Ovary (tissue), 9 donors: ENCODE data around the gene SNX9. TPM values are rescaled to one million over a fixed set of nuclear protein-coding genes. Genes with fewer than 3 reads are reported as not detected.
"Not testable (repeated sequence)": the region's sequence is repeated elsewhere in the genome, so short reads cannot be mapped to it uniquely, and the experiment has no call there.

Experiments
- DNase-seq, 5 donors: peaks; one replicate each; pipeline ENCODE4 v3.0.0-alpha.2; 2019 to 2020
- H3K27ac ChIP-seq, 2 donors: fragments of 200-600 bp; one replicate each; pipeline versions ENCODE4 v1.5.1 to v1.8.0; 2019 to 2022
- H3K27me3 ChIP-seq: fragments of 200-600 bp; one replicate; pipeline ENCODE4 v1.8.0; 2022
- H3K36me3 ChIP-seq: fragments of 200-600 bp; sonication (generic); one replicate; pipeline ENCODE4 v1.5.1; 2019
- H3K4me1 ChIP-seq: one replicate; pipeline ENCODE4 v1.8.1; 2013; ENCODE audit warnings: mild to moderate bottlenecking, moderate library complexity; ENCODE audit not compliant: insufficient read depth
- H3K4me3 ChIP-seq: fragments of 200-600 bp; sonication (generic); one replicate; pipeline ENCODE4 v1.5.1; 2017
- H3K9me3 ChIP-seq, 2 donors: fragments of 200-600 bp in 1 of 2; sonication (generic) in 1 of 2; one replicate each; pipeline versions ENCODE4 v1.5.1 to v1.8.1; 2013 to 2019; ENCODE audit warnings: mild to moderate bottlenecking in 1 of 2, moderate library complexity in 1 of 2
- CTCF ChIP-seq, 3 donors: fragments of 450-650 bp in 2 of 3; fragments of 200-600 bp in 1 of 3; IDR thresholded peaks; one replicate each; pipeline versions ENCODE4 v1.5.1 to v1.8.0; 2016 to 2022; ENCODE audit warnings: antibody characterized with exemption in 3 of 3, mild to moderate bottlenecking in 1 of 3
- EP300 ChIP-seq: sonication (generic); formaldehyde crosslinking; IDR thresholded peaks from one replicate; pipeline ENCODE4 v1.6.1; 2017; ENCODE audit warnings: antibody characterized with exemption
- POLR2A ChIP-seq: fragments of 450-650 bp; IDR thresholded peaks from one replicate; pipeline ENCODE4 v1.6.1; 2017; ENCODE audit warnings: antibody characterized with exemption, mild to moderate bottlenecking, moderate library complexity
- WGBS, 3 donors: extraction: QIAGEN DNeasy Blood & Tissue Kit in 1 of 3; methylation state at CpG; one replicate each; pipeline versions ENCODE4 v1.1.5 to v1.1.7; 2013 to 2017; 5-methylcytosine and 5-hydroxymethylcytosine counted together
- intact Hi-C, 4 donors: fragments of 100-400 bp; cut with DNase I; formaldehyde crosslinking; loops; one replicate each; pipeline versions ENCODE4 v1.11.0 to v1.15.1; 2022 to 2023
- polyA plus RNA-seq, 2 donors: library from polyadenylated mRNA; stranded (reverse); fragments of 200-250 nt in 1 of 2; fragments of 350-450 nt in 1 of 2; fragmentation: Illumina TruSeq in 1 of 2; extraction: RNeasy Lipid Tissue Mini Kit (QIAGEN cat#74804) in 1 of 2; gene quantifications; one replicate each; pipeline ENCODE4 v1.2.3, GENCODE V29; 2013 to 2014
- total RNA-seq, 7 donors: library from RNA; depleted of rRNA in 2 of 7; stranded (reverse); fragments of >200 nt in 2 of 7; fragmentation: NEBNext Ultra II Directional in 3 of 7; extraction: Animal tissue kit (Norgen Biotek cat#: 25700) in 3 of 7; gene quantifications; one replicate each; pipeline versions ENCODE4 v1.1.0 to v1.2.4, GENCODE V29; 2016 to 2023
- donor health status: DM: no; HTN: no; CAD: no; lungs with moderate emphysema.
- donor health status: DM: no; HTN: no; CAD: no.
- donor health status: Bipolar disorder and iron deficiency.
- donor health status: DM: yes; HTN: yes; CAD: no.
- donor health status: DM: no; HTN: no; CAD: no.
- donor health status: DM: yes; HTN: yes; CAD: no.

SNX9 gene
- total and polyA plus RNA-seq, 9 donors, result 31.2 to 48.0 (median 38.7) TPM

- TF ChIP-seq EP300, result no peak
- TF ChIP-seq POLR2A, result no peak
- no peak for TF ChIP-seq CTCF (IDR thresholded peaks at IDR 0.05)
- DNase-seq, result no peak
- Histone ChIP-seq H3K4me3 (no peak overlapping the region), H3K27me3 (no peaks in the 10 kb centered on the region), H3K9me3 (no peaks in the 10 kb centered on the region), H3K4me1 (no peaks in the 10 kb centered on the region), H3K36me3 (no peaks in the 10 kb centered on the region), H3K27ac (no peak overlapping the region)
- 78 to 81% (median 79%) methylated on average over 6 of the region's 6 CpGs for WGBS, 3 donors
- intact Hi-C loops, result no loop called here
These were observed 24.2 kb upstream of the SNX9 start for GRCh38 chr6:157798851-157799250.

GRCh38 chr6:157799561-157799960, 23.5 kb upstream of the SNX9 start:
- WGBS, 3 donors, result 38 to 76% (median 68%) methylated on average over 3 of the region's 3 CpGs
- H3K4me1 ChIP-seq, DNase-seq, H3K9me3 ChIP-seq, H3K36me3 ChIP-seq, H3K27me3 ChIP-seq, H3K27ac ChIP-seq, intact Hi-C loops, H3K4me3 ChIP-seq: not testable (repeated sequence)

GRCh38 chr6:157800420-157801237, 22.4 kb upstream of the SNX9 start:
- no peaks in the 10 kb centered on the region for H3K4me1 ChIP-seq
- 66 to 78% (median 73%) methylated on average over 6 of the region's 6 CpGs for WGBS, 3 donors

GRCh38 chr6:157804448-157805327, 18.4 kb upstream of the SNX9 start:
- no peak for DNase-seq
- intact Hi-C loops, result no loop called here
- WGBS, 3 donors, result 72 to 78% (median 76%) methylated on average over 11 of the region's 11 CpGs

More at GRCh38 chr6:157800420-157801237, 22.4 kb upstream of the SNX9 start:
- Histone ChIP-seq H3K27me3 (no peaks in the 10 kb centered on the region), H3K9me3 (no peaks in the 10 kb centered on the region), H3K4me3 (no peak overlapping the region), H3K36me3 (no peaks in the 10 kb centered on the region), H3K27ac (no peak overlapping the region)
- no peak for DNase-seq
- TF ChIP-seq POLR2A (no peak), EP300 (no peak), CTCF (IDR thresholded peaks at IDR 0.05) (no peak)
- intact Hi-C loops, result no loop called here

More at GRCh38 chr6:157804448-157805327, 18.4 kb upstream of the SNX9 start:
- H3K27me3 ChIP-seq, result no peaks in the 10 kb centered on the region
- no peaks in the 10 kb centered on the region for H3K4me1 ChIP-seq
- no peaks in the 10 kb centered on the region for H3K9me3 ChIP-seq
- no peak overlapping the region for H3K27ac ChIP-seq
- H3K4me3 ChIP-seq, result no peak overlapping the region
- no peak for TF ChIP-seq EP300
- TF ChIP-seq CTCF (IDR thresholded peaks at IDR 0.05), result no peak
- TF ChIP-seq POLR2A, result no peak
- H3K36me3 ChIP-seq, result no peaks in the 10 kb centered on the region
